AG10803 (cell line): ENCODE results near the gene EPYC.
"Not testable (repeated sequence)": the region's sequence is repeated elsewhere in the genome, so short reads cannot be mapped to it uniquely, and the experiment has no call there.

ENCODE experiments used
- DNase-seq: peaks from one replicate; pipeline ENCODE4 v3.0.0; 2010; ENCODE audit warnings: low read depth
- H3K4me3 ChIP-seq: 2 replicates; pipeline ENCODE4 v1.5.1; 2011; ENCODE audit warnings: mild to moderate bottlenecking, low read length, control low read depth
- TF ChIP-seq, protein P1 (sequence below): conservative IDR thresholded peaks from 2 replicates; pipeline ENCODE4 v1.5.1; 2011; ENCODE audit warnings: mild to moderate bottlenecking, low read length, control low read depth, inconsistent platforms

EPYC gene

GRCh38 chr12:90991952-90992465 lies 12.8 kb downstream of the EPYC start:
- no peak overlapping the region for H3K4me3 ChIP-seq
- TF ChIP-seq, protein P1, sequence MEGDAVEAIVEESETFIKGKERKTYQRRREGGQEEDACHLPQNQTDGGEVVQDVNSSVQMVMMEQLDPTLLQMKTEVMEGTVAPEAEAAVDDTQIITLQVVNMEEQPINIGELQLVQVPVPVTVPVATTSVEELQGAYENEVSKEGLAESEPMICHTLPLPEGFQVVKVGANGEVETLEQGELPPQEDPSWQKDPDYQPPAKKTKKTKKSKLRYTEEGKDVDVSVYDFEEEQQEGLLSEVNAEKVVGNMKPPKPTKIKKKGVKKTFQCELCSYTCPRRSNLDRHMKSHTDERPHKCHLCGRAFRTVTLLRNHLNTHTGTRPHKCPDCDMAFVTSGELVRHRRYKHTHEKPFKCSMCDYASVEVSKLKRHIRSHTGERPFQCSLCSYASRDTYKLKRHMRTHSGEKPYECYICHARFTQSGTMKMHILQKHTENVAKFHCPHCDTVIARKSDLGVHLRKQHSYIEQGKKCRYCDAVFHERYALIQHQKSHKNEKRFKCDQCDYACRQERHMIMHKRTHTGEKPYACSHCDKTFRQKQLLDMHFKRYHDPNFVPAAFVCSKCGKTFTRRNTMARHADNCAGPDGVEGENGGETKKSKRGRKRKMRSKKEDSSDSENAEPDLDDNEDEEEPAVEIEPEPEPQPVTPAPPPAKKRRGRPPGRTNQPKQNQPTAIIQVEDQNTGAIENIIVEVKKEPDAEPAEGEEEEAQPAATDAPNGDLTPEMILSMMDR: no peak
- DNase-seq: no peak

DNA sequence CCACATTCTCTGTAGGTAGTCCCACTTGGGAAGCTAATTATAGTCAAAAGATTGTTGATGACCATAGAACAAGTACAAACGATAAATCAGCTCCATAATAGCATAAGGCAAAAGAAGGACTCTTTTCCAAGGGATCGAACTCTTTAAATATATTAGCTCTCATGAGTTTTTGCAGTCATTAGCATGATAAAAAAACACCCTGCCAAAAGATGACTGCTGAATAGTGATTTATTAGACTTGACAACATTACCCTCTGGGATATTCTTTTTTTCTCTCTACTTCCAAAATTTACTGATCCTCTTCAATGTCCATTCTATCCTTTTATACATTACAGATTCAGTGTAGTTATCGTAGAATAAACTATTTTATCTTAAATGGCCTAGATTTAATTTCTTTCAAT lies 14.2 kb downstream of the EPYC start:
- no peak overlapping the region for H3K4me3 ChIP-seq
- TF ChIP-seq, protein P1: no peak
- DNase-seq: no peak

DNA sequence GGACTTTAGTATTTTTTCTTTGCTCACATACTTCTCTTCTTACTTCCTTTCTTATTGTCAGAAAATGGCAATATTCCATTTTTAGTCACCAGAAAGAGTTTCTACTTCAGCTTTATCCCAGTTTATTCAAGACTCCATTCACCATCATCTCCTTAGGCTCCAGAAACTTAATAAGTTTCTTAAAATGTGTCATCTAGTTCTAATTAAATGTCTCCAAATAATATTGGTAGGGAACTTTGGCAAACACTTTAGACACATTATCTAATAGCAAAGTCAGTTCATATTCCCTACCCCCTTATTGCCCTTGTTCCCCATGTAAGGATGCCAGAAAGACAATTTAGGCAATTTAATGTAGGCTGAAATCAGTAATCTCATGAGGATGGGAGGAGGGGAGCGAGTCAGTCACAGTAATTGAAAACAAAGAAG lies 15.1 kb downstream of the EPYC start:
- DNase-seq: no peak
- TF ChIP-seq, protein P1: no peak
- H3K4me3 ChIP-seq: no peak overlapping the region

DNA sequence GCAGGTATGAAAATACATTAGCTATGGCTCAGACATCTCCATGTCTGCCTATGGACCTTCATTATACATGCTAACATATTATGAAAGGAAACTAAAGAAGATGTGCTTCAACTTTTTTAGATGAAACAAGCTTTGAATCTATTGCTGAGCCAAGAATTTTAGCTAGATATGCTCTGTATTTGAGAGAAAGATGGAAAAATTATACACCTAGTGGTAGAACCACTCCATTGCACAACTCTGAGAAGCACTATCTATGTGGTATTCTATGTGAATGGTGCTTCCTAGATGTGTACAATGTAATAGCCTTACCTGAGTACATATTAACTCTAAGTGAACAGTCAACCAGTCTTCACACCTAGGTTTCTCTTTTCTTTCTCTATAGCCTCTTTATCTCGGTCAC lies 17.3 kb downstream of the EPYC start:
- no peak for DNase-seq
- TF ChIP-seq, protein P1: no peak
- H3K4me3 ChIP-seq: no peak overlapping the region

DNA sequence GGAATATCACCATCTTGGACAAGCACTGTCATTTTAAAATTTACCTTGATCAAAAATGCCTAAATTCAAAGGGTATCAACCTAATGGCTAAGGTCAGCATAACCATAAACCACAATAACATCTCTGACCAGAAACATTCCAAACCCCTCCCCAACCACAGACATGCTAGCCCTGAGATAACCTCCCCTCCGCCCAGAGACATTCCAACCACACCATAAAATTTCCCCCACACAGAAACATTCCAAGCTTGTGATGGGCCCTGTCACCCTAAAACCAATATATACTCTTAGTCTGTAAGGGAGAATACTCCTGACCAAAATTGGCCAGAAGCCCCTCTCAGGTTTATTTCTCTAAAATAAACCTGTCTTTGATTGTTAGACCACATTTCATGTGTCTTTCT lies 17.7 kb downstream of the EPYC start:
- TF ChIP-seq, protein P1: no peak
- H3K4me3 ChIP-seq: no peak overlapping the region
- peak; percentile 50 for DNase-seq

DNA sequence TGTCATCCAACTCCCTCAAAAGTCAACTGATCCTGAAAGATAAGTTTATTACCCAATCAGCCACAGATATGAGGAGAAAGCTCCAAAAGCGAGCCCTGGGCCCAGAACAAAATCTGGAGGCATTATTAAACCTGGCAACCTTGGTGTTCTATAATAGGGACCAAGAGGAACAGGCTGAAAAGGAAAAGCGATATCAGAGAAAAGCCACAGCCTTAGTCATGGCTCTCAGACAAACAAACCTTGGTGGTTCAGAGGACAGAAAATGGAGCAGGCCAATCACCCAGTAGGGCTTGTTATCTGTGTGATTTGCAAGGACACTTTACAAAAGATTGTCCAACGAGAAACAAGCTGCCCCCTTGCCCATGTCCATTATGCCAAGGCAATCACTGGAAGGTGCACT lies 19.4 kb downstream of the EPYC start:
- DNase-seq, H3K4me3 ChIP-seq: not testable (repeated sequence)

DNA sequence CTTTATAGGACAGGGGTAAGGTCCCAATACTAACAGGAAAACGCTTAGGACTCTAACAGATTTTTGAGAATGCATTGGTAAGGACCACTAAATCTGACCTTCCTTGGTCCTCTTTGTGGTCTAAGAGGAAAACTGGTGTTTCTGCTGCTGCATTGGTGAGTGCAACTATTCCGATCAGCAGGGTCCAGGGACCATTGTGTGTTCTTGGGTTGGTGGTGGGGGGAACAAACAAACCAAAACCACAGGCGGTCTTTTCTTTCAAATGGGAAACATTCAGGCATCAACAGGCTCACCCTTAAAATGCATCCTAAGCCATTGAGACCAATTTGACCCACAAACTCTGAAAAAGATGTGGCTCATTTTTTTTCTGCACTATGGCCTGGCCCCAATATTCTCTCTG lies 20.7 kb downstream of the EPYC start:
- no peak for DNase-seq
- H3K4me3 ChIP-seq: no peak overlapping the region
- TF ChIP-seq, protein P1: no peak

DNA sequence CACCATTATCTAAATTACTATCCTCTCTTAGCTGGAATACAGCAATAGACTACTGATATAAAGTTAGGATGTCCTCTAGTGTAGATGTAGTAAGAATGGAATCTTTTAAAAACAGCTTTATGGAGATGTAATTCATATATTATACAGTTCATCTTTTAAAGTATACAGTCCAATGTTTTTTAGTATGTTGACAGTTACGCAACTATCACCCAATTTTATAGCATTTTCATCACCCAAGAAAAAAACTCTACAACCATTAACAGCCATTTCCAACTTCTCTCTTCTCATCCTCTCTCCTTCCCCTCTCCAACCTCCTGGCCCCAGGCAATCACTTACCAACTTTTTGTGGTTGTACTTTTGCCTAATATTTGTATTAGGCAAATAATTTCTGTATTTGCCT lies 22.6 kb downstream of the EPYC start:
- no peak for DNase-seq
- no peak overlapping the region for H3K4me3 ChIP-seq
- TF ChIP-seq, protein P1: no peak
